ENCODE data around the gene PTPRD. TPM values are rescaled to one million over a fixed set of nuclear protein-coding genes. Genes with fewer than 3 reads are reported as not detected.

Gene PTPRD
- total and polyA plus RNA-seq, 2 of the 4 experiments (the other 2 are of a cell fraction): 0.07 to 0.18 TPM

DNA sequence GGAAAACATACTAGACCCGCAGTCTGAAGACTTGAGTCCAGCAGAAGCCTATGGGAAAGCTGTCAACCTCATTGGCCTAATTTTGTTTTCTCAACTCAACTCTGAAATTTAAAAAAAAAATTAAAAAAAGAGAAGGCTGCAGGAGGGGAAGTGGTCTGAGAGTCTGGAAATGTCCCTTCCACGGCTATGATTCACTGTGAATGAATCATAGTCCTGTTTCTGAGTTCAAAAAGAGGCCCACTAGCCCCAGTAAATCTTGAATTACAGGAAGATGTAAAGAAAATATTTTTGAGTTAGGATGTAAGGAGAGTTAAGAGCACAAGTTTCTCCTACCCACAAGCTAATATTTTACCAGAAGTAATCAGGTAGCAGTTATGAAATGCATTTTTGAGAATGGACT, 2247.8 kb downstream of the PTPRD start:
- H2BK20ac ChIP-seq (ENCODE audit: low read depth, low read length): no peak overlapping the region
- H3K56ac ChIP-seq (ENCODE audit: extremely low read depth, insufficient read depth, low read length): no peak overlapping the region
- H4K91ac ChIP-seq (ENCODE audit: insufficient read depth, low read depth, low read length): no peak overlapping the region
- no peak overlapping the region for H3K4me2 ChIP-seq (ENCODE audit: low read depth, low read length)
- H3K79me1 ChIP-seq (ENCODE audit: low read depth in 1 of 2, low read length in 2 of 2): no peaks in the 10 kb centered on the region
- H3K4me3 ChIP-seq (ENCODE audit: insufficient read depth, low read depth, low read length): no peak overlapping the region
- no peak overlapping the region for H2AK5ac ChIP-seq (ENCODE audit: low read depth, low read length)
- no CpG with 5 or more reads among the region's 2 CpGs for WGBS, 2 experiments (ENCODE audit: extremely low coverage in 2 of 2, insufficient read length in 1 of 2)
- H2BK5ac ChIP-seq (ENCODE audit: low read depth, low read length, poor library complexity, severe bottlenecking): no peak overlapping the region
- H3K18ac ChIP-seq (ENCODE audit: low read depth, low read length): no peak overlapping the region
- no peak overlapping the region for H3K9ac ChIP-seq (ENCODE audit: low read depth, low read length)
- ChIA-PET POLR2A (ENCODE audit: unreplicated experiment) (no interaction called here), CTCF (no interaction called here)
- DNase-seq (peak; percentile 76), ATAC-seq (ENCODE audit: low read depth) (peak; percentile 75)
- intact Hi-C loops (cut with micrococcal nuclease) (no loop called here), dilution Hi-C loops (cut with HindIII; ENCODE audit: low sequenced_read_pairs, unreplicated experiment) (no loop called here), in situ Hi-C loops (cut with MboI; ENCODE audit: low sequenced_read_pairs) (no loop called here)
- no peak overlapping the region for H3K14ac ChIP-seq (replicated peaks; ENCODE audit: low read depth, low read length)
- no peak overlapping the region for H4K8ac ChIP-seq (ENCODE audit: low read depth in 2 of 2, low read length in 2 of 2)
- no peak overlapping the region for H3K4ac ChIP-seq (ENCODE audit: low read depth, low read length)
- no peak overlapping the region for H3K23ac ChIP-seq (ENCODE audit: low read depth, low read length)
- H3K27ac ChIP-seq (ENCODE audit: insufficient read depth, low read length): no peak overlapping the region
- H2BK15ac ChIP-seq (ENCODE audit: low read depth, low read length): no peak overlapping the region
- H3K4me1 ChIP-seq (ENCODE audit: control insufficient read depth, insufficient read depth, low read length): peaks cover 1% of the 10 kb centered on the region; the same call in 1 of the 2 replicates
- H4K20me1 ChIP-seq (ENCODE audit: insufficient read depth, low read length): no peaks in the 10 kb centered on the region
- no peak overlapping the region for H2AFZ ChIP-seq (replicated peaks; ENCODE audit: low read length, poor library complexity)
- H2AK9ac ChIP-seq (replicated peaks; ENCODE audit: low read depth, low read length, poor library complexity): no peak overlapping the region
- no peaks in the 10 kb centered on the region for H3K9me1 ChIP-seq (ENCODE audit: insufficient read depth, low read length)
- H3K9me3 ChIP-seq (ENCODE audit: control insufficient read depth, insufficient read depth, low read length): no peaks in the 10 kb centered on the region; the same call in 1 of the 2 replicates
- no peaks in the 10 kb centered on the region for H3K36me3 ChIP-seq (ENCODE audit: control insufficient read depth, insufficient read depth, low read length)
- no peaks in the 10 kb centered on the region for H3K27me3 ChIP-seq (ENCODE audit: control insufficient read depth, insufficient read depth, low read length)
- no peak overlapping the region for H2BK120ac ChIP-seq (ENCODE audit: low read depth, low read length)
- no TSS peak for BruUV-seq (replicated peaks)
- no peak for TF ChIP-seq CHD1 (IDR thresholded peaks at IDR 0.05; ENCODE audit: low read depth, low read length)
- TF ChIP-seq, protein P1, sequence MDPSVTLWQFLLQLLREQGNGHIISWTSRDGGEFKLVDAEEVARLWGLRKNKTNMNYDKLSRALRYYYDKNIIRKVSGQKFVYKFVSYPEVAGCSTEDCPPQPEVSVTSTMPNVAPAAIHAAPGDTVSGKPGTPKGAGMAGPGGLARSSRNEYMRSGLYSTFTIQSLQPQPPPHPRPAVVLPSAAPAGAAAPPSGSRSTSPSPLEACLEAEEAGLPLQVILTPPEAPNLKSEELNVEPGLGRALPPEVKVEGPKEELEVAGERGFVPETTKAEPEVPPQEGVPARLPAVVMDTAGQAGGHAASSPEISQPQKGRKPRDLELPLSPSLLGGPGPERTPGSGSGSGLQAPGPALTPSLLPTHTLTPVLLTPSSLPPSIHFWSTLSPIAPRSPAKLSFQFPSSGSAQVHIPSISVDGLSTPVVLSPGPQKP (IDR thresholded peaks at IDR 0.05; ENCODE audit: borderline replicate concordance, low read depth, low read length): no peak
- TF ChIP-seq NFE2L2 (IDR thresholded peaks at IDR 0.05; ENCODE audit: low read depth, low read length): no peak
- TF ChIP-seq, protein P2, sequence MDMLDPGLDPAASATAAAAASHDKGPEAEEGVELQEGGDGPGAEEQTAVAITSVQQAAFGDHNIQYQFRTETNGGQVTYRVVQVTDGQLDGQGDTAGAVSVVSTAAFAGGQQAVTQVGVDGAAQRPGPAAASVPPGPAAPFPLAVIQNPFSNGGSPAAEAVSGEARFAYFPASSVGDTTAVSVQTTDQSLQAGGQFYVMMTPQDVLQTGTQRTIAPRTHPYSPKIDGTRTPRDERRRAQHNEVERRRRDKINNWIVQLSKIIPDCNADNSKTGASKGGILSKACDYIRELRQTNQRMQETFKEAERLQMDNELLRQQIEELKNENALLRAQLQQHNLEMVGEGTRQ (IDR thresholded peaks at IDR 0.05; ENCODE audit: low read depth, low read length): no peak
- TF ChIP-seq POLR2A (IDR thresholded peaks at IDR 0.05; ENCODE audit: low read depth, low read length): no peak
- no peak for TF ChIP-seq CEBPB (IDR thresholded peaks at IDR 0.05; ENCODE audit: low read depth, low read length)
- no peak for TF ChIP-seq RAD21 (IDR thresholded peaks at IDR 0.05; ENCODE audit: low read length)
- TF ChIP-seq MXI1 (IDR thresholded peaks at IDR 0.05; ENCODE audit: borderline replicate concordance, low read depth, low read length): no peak
- TF ChIP-seq RFX5 (IDR thresholded peaks at IDR 0.05; ENCODE audit: low read depth, low read length): no peak
- H4K5ac ChIP-seq (ENCODE audit: low read depth, low read length): no peak overlapping the region
